GM12892 (cell line): ENCODE results near the gene CCT2.

ENCODE experiments used
- POLR2A ChIP-seq: IDR thresholded peaks from 2 replicates; pipeline ENCODE4 v1.6.1; 2011; ENCODE audit warnings: low read depth, low read length, control low read depth
- POLR2AphosphoS5 ChIP-seq: IDR thresholded peaks from 2 replicates; pipeline ENCODE4 v1.6.1; 2011; ENCODE audit warnings: low read depth, low read length, control low read depth

DNA sequence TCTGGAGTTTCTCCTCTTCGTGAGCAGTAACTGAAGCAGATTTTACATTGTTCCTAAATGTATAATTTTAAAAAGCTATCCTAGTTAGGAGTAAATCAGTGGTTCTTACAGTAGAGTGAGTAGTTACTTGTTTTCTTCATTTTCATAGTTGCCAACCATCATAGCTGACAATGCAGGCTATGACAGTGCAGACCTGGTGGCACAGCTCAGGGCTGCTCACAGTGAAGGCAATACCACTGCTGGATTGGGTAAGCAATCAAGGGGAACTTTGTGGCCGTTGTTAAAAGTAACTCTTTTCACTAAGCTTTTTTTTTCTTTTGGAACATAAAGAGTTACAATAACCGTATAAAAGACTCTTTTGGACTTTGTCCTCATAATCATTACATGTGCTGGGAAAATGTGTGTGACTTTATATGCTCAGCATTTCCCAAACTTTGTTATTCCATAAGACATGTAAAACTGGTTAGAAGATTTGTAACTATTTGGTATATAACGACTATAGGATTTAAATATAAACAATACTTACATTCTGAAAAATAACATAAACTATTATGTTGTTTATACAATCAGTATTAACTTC, 13.0 kb downstream of the CCT2 start:
- TF ChIP-seq POLR2A (no peak), POLR2AphosphoS5 (no peak)
